Measurements from ENCODE around the gene TAF8. TPM values are rescaled to one million over a fixed set of nuclear protein-coding genes. Genes with fewer than 3 reads are reported as not detected.

Gene TAF8
- polyA plus RNA-seq, 1 of the 3 experiments (the other 2 are of a cell fraction): 27.8 TPM

DNA sequence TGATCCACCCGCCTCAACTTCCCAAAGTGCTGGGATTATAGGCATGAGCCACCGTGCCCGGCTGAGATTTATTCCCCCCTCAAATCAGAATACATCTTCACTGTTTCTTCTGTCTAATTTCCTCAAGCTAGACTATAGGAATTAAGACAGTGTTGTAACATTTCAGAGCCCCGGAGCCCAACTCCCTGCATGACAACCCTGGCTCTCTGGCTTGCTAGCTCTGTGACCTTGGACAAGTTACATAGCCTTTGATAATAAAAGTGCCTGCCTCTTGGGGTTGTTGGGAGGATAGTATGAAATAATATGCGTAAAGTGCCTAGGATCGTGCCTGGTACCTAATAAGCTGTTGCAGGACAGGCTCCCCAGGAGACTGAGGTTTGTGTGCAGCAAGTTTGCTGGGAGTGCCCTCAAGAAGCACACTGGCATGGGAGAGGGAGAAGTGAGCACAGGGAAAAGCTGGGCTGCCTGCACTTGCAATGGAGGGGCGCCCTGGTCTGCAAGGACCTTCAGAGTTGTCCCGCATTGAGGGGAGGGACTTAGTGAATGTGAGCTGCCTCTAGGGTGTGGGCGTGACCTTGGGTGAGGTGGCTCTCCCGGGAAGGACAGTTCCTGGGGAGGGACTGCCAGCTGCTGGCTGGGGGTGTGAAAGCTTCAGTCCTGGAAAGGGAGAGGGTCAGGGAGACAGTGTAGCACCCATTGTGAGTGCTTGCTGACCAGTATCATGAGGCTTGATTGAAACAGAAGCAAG is 43.4 kb downstream of the TAF8 start:
- no peak overlapping the region for H3K27ac ChIP-seq (ENCODE audit: low read depth in 2 of 2, low read length in 1 of 2)
- H3K9me3 ChIP-seq: no peaks in the 10 kb centered on the region
- WGBS (ENCODE audit: low lambda C conversion rate): 76% methylated on average over 9 of the region's 10 CpGs
- H2AFZ ChIP-seq (ENCODE audit: low read depth): no peak overlapping the region
- H4K20me1 ChIP-seq (ENCODE audit: insufficient read depth): no peaks in the 10 kb centered on the region
- CTCF ChIA-PET: interaction anchor here (0.7 to 1.8 kb wide), 3 partner anchors 43 to 679 kb away, joined by 3 to 6 read pairs (median 3); no protein-coding TSS in a partner anchor
- no peak overlapping the region for H3K9ac ChIP-seq
- DNase-seq: no peak
- no peaks in the 10 kb centered on the region for H3K9me2 ChIP-seq
- H3K79me2 ChIP-seq (ENCODE audit: insufficient read depth): no peaks in the 10 kb centered on the region
- no peaks in the 10 kb centered on the region for H3K36me3 ChIP-seq (replicated peaks in 1 of 2; ENCODE audit: control insufficient read depth in 1 of 2, insufficient read depth in 2 of 2, low read length in 1 of 2)
- H3K4me3 ChIP-seq (ENCODE audit: low read depth in 2 of 2, low read length in 1 of 2): no peak overlapping the region
- TF ChIP-seq MAX (IDR thresholded peaks at IDR 0.05; ENCODE audit: low read depth) (no peak), RFX5 (IDR thresholded peaks at IDR 0.05; ENCODE audit: low read length) (no peak), SIN3A (IDR thresholded peaks at IDR 0.05; ENCODE audit: borderline replicate concordance, low read depth, low read length) (no peak), CHD2 (IDR thresholded peaks at IDR 0.05; ENCODE audit: low read length, partially characterized antibody) (no peak), TEAD4 (IDR thresholded peaks at IDR 0.05; ENCODE audit: borderline replicate concordance, insufficient read depth) (no peak), RCOR1 (IDR thresholded peaks at IDR 0.05; ENCODE audit: low read length) (no peak), RAD21 (IDR thresholded peaks at IDR 0.05; ENCODE audit: low read length) (no peak), FOXM1 (IDR thresholded peaks at IDR 0.05; ENCODE audit: low read depth) (no peak), NRF1 (IDR thresholded peaks at IDR 0.05; ENCODE audit: low read depth, low read length) (no peak), EZH2phosphoT487 (IDR thresholded peaks at IDR 0.05; ENCODE audit: borderline replicate concordance, low read depth) (no peak), ZBTB33 (IDR thresholded peaks at IDR 0.05; ENCODE audit: borderline replicate concordance, low read depth) (no peak), NFIC (IDR thresholded peaks at IDR 0.05; ENCODE audit: borderline replicate concordance) (no peak), MEF2A (IDR thresholded peaks at IDR 0.05; ENCODE audit: borderline replicate concordance, low read depth) (no peak), ELF1 (IDR thresholded peaks at IDR 0.05) (no peak), PBX3 (IDR thresholded peaks at IDR 0.05) (no peak), USF2 (IDR thresholded peaks at IDR 0.05; ENCODE audit: borderline replicate concordance, low read depth, low read length) (no peak)
- H3K27me3 ChIP-seq (ENCODE audit: insufficient read depth): no peaks in the 10 kb centered on the region
- no peak overlapping the region for H3K4me2 ChIP-seq
- peaks cover 4% of the 10 kb centered on the region for H3F3A ChIP-seq (replicated peaks; ENCODE audit: insufficient read depth)
- POLR2A ChIA-PET: no interaction called here
- H3K4me1 ChIP-seq (ENCODE audit: control insufficient read depth in 1 of 2, insufficient read depth in 2 of 2, low read depth in 1 of 2, low read length in 1 of 2): no peaks in the 10 kb centered on the region

Data from SK-N-SH (cell line).